A673 (cell line): ENCODE results near the gene COL4A2. TPM values are rescaled to one million over a fixed set of nuclear protein-coding genes. Genes with fewer than 3 reads are reported as not detected.

Source experiments
- BruUV-seq: library from RNA; stranded (reverse); fragments of 400-500 nt; replicated peaks from 2 replicates; lab custom pipeline; 2021; lab: Mats Ljungman, UMichigan
- CTCF ChIA-PET: fragments of 300-600 bp; sonication (Branson Sonifier 250); formaldehyde crosslinking; loops from one replicate; lab custom pipeline; 2022; ENCODE audit warnings: antibody characterized with exemption; lab: Charles Lee
- POLR2A ChIA-PET: fragments of 300-600 bp; sonication (Branson Sonifier 250); formaldehyde crosslinking; loops from one replicate; lab custom pipeline; 2022; ENCODE audit warnings: antibody characterized with exemption; ENCODE audit not compliant: low non-redundant PET; lab: Charles Lee
- DNase-seq: peaks from one replicate; pipeline ENCODE4 v3.0.0-alpha.2; 2015; ENCODE audit warnings: low spot score
- H3K27ac ChIP-seq: fragments of 200-600 bp; sonication (generic); 2 replicates; pipeline ENCODE4 v1.5.1; 2016; ENCODE audit warnings: mixed run types, low read depth, mild to moderate bottlenecking, mixed read lengths, antibody characterized with exemption, low read length; ENCODE audit not compliant: poor library complexity, severe bottlenecking
- H3K27me3 ChIP-seq: fragments of 200-600 bp; sonication (generic); replicated peaks from 2 replicates; pipeline ENCODE4 v1.6.1; 2017; ENCODE audit warnings: mixed run types, low read depth, mild to moderate bottlenecking, mixed read lengths, antibody characterized with exemption, low read length; ENCODE audit not compliant: insufficient read depth, poor library complexity
- H3K36me3 ChIP-seq: fragments of 200-600 bp; sonication (generic); 2 replicates; pipeline ENCODE4 v1.6.1; 2016; ENCODE audit warnings: mixed run types, mild to moderate bottlenecking, mixed read lengths, antibody characterized with exemption, low read length; ENCODE audit not compliant: insufficient read depth, poor library complexity, severe bottlenecking
- H3K4me1 ChIP-seq: fragments of 200-600 bp; sonication (generic); 2 replicates; pipeline ENCODE4 v1.6.1; 2017; ENCODE audit warnings: mixed run types, mild to moderate bottlenecking, mixed read lengths, antibody characterized with exemption, low read length; ENCODE audit not compliant: insufficient read depth, poor library complexity, severe bottlenecking
- H3K4me3 ChIP-seq: fragments of 200-600 bp; sonication (generic); 2 replicates; pipeline ENCODE4 v1.5.1; 2016; ENCODE audit warnings: low read depth, mixed run types, mild to moderate bottlenecking, mixed read lengths, low read length; ENCODE audit not compliant: poor library complexity, severe bottlenecking
- H3K9me3 ChIP-seq: fragments of 200-600 bp; sonication (generic); 2 replicates; pipeline ENCODE4 v1.6.1; 2016; ENCODE audit warnings: mixed run types, low read depth, mild to moderate bottlenecking, mixed read lengths, antibody characterized with exemption, low read length; ENCODE audit not compliant: poor library complexity, severe bottlenecking
- CTCF ChIP-seq: fragments of 300-800, 200-600 bp; sonication (generic); conservative IDR thresholded peaks from 2 replicates; pipeline ENCODE4 v1.5.1; 2017; ENCODE audit warnings: low read depth, mild to moderate bottlenecking, antibody characterized with exemption, low read length, moderate library complexity, mixed read lengths
- EZH2 ChIP-seq: fragments of 200-600 bp; sonication (generic); IDR thresholded peaks from 2 replicates; pipeline ENCODE4 v1.6.1; 2017; ENCODE audit warnings: borderline replicate concordance, low read depth, mild to moderate bottlenecking, mixed read lengths, antibody characterized with exemption, low read length; ENCODE audit not compliant: poor library complexity, severe bottlenecking
- intact Hi-C: fragments of 100-400 bp; cut with micrococcal nuclease; formaldehyde crosslinking; loops from one replicate; pipeline ENCODE4 v1.10.0; 2022; ENCODE audit not compliant: unreplicated experiment
- total RNA-seq: library from RNA; stranded (reverse); gene quantifications from 2 replicates; pipeline ENCODE4 v1.2.3, GENCODE V29; 2021

Gene COL4A2
- total RNA-seq, 1 experiment from 2014 or later: 184 TPM

GRCh38 chr13:110471156-110471832, 164.2 kb downstream of the COL4A2 start:
- TF ChIP-seq EZH2 (no peak), CTCF (no peak)
- peaks cover 20% of the 10 kb centered on the region for H3K36me3 ChIP-seq

GRCh38 chr13:110471833-110472162, 164.7 kb downstream of the COL4A2 start:
- no TSS peak for BruUV-seq
- Histone ChIP-seq H3K27ac (no peak overlapping the region), H3K9me3 (no peaks in the 10 kb centered on the region), H3K4me1 (no peaks in the 10 kb centered on the region), H3K4me3 (no peak overlapping the region), H3K27me3 (no peaks in the 10 kb centered on the region), H3K36me3 (peaks cover 20% of the 10 kb centered on the region)
- ChIA-PET POLR2A (no interaction called here), CTCF (no interaction called here)
- DNase-seq: no peak
- intact Hi-C loops: no loop called here
- TF ChIP-seq EZH2: no peak
- no peak for TF ChIP-seq CTCF

More at GRCh38 chr13:110471156-110471832, 164.2 kb downstream of the COL4A2 start:
- no peak overlapping the region for H3K4me3 ChIP-seq
- CTCF ChIA-PET: no interaction called here
- no peaks in the 10 kb centered on the region for H3K9me3 ChIP-seq
- no peak overlapping the region for H3K27ac ChIP-seq
- DNase-seq: no peak
- POLR2A ChIA-PET: no interaction called here
- BruUV-seq: no TSS peak
- no peaks in the 10 kb centered on the region for H3K4me1 ChIP-seq
- no peaks in the 10 kb centered on the region for H3K27me3 ChIP-seq
- intact Hi-C loops: no loop called here

- BruUV-seq: no TSS peak
- DNase-seq: no peak
- POLR2A ChIA-PET: no interaction called here
- Histone ChIP-seq H3K4me3 (no peak overlapping the region), H3K9me3 (no peaks in the 10 kb centered on the region), H3K27me3 (no peaks in the 10 kb centered on the region), H3K27ac (no peak overlapping the region), H3K36me3 (peaks cover 24% of the 10 kb centered on the region), H3K4me1 (no peaks in the 10 kb centered on the region)
- TF ChIP-seq EZH2: no peak
- no peak for TF ChIP-seq CTCF
- CTCF ChIA-PET: no interaction called here
- intact Hi-C loops: no loop called here
These were observed 165.9 kb downstream of the COL4A2 start for GRCh38 chr13:110472904-110473563.
